Measurements from ENCODE around the gene NPC2.
"Not testable (repeated sequence)": the region's sequence is repeated elsewhere in the genome, so short reads cannot be mapped to it uniquely, and the experiment has no call there.

Gene NPC2

DNA sequence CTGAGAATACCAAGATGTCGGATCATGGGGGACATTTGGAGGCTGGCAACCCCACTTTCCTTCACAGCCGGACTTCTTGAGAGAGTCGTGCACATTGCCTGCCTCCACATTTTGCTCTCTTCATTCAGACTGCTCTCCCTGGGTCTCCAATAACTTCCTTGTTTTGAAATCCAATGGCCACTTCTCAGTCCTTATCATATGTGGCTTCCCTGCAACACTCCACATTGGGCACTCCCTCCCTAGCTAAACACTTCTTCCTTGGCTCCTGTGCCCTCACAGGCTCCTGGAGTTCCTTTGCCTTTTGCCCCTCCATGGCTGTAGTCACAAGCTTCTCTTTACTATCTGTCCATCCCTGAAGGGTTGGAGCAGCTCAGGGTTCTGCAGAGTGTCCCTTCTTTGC, 30.1 kb downstream of the NPC2 start:
- H3K4me3 ChIP-seq (ENCODE audit: low read depth, low read length), result no peak overlapping the region
- TF ChIP-seq, protein P1, sequence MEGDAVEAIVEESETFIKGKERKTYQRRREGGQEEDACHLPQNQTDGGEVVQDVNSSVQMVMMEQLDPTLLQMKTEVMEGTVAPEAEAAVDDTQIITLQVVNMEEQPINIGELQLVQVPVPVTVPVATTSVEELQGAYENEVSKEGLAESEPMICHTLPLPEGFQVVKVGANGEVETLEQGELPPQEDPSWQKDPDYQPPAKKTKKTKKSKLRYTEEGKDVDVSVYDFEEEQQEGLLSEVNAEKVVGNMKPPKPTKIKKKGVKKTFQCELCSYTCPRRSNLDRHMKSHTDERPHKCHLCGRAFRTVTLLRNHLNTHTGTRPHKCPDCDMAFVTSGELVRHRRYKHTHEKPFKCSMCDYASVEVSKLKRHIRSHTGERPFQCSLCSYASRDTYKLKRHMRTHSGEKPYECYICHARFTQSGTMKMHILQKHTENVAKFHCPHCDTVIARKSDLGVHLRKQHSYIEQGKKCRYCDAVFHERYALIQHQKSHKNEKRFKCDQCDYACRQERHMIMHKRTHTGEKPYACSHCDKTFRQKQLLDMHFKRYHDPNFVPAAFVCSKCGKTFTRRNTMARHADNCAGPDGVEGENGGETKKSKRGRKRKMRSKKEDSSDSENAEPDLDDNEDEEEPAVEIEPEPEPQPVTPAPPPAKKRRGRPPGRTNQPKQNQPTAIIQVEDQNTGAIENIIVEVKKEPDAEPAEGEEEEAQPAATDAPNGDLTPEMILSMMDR (conservative IDR thresholded peaks at IDR 0.05; ENCODE audit: low read depth, low read length), result no peak
- no peak for DNase-seq (ENCODE audit: low read depth)

DNA sequence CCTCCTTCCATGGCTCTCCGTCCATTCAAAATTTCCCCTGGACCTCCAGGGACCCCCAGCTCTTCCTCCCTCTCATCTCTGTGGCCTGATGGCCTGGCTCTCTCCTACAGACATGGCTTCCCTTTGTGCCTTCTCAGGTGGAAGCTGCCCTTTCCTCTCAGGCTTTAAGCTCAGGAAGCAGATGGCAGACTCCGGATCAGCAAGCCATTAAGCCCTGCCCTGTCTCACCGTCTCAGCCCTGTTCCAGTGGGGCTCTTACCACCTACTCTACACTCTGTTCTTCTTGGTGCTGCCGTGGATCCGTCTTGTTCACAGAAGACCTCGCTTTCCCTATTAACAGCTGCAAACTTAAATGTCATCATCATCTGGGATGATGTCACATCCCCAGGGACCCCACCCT, 33.1 kb downstream of the NPC2 start:
- DNase-seq (ENCODE audit: low read depth), result no peak
- TF ChIP-seq, protein P1 (conservative IDR thresholded peaks at IDR 0.05; ENCODE audit: low read depth, low read length), result no peak
- no peak overlapping the region for H3K4me3 ChIP-seq (ENCODE audit: low read depth, low read length)

DNA sequence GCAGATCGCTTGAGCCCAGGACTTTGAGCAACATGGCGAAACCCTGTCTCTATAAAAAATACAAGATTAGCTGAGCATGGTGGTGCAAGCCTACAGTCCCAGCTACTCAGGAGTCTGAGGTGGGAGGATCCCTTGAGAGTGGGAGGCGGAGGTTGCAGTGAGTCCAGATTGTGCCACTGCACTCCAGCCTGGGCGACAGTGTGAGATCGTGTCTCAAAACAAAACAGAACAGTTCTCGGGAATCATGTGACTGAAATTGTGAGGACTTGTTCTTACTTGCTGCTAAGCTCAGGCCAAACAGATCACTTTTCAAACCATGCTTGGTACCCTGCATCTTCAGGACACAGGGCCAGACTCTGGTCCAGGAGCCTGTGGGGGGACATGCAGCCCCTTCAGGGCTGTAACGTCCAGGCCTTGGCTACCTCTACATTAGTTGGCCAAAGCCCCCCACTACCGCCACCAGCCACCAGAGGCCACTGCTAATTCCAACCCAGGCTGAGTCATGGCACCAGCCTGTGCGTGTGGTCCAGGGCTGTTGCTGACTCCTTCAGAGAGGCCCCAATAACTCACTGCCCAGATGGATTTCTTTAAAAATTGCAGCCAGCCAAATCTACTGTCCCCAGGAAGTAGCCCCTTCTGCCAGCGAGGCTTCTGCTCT, 33.7 kb downstream of the NPC2 start:
- TF ChIP-seq, protein P1 (conservative IDR thresholded peaks at IDR 0.05; ENCODE audit: low read depth, low read length), result peak; percentile 85
- DNase-seq (ENCODE audit: low read depth), result peak; percentile 74
- H3K4me3 ChIP-seq (ENCODE audit: low read depth, low read length), result no peak overlapping the region

DNA sequence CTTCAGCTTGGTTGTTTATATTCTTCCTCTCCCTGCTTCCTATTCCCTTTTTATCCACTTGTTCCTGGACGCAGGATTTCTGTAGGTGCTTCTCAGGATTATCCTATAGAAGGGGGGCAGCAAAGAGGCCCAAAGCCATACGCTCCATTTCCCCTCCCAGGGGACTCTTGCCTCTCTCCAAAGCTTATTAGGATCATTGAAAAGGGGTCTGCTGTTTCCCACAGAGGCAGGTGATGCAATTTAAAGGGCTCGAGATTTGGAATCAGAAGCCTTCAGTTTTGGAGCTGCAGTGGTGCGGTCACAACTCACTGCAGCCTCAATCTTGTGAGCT, 35.6 kb downstream of the NPC2 start:
- H3K4me3 ChIP-seq (ENCODE audit: low read depth, low read length), result no peak overlapping the region
- TF ChIP-seq, protein P1 (conservative IDR thresholded peaks at IDR 0.05; ENCODE audit: low read depth, low read length), result no peak
- DNase-seq (ENCODE audit: low read depth), result no peak

DNA sequence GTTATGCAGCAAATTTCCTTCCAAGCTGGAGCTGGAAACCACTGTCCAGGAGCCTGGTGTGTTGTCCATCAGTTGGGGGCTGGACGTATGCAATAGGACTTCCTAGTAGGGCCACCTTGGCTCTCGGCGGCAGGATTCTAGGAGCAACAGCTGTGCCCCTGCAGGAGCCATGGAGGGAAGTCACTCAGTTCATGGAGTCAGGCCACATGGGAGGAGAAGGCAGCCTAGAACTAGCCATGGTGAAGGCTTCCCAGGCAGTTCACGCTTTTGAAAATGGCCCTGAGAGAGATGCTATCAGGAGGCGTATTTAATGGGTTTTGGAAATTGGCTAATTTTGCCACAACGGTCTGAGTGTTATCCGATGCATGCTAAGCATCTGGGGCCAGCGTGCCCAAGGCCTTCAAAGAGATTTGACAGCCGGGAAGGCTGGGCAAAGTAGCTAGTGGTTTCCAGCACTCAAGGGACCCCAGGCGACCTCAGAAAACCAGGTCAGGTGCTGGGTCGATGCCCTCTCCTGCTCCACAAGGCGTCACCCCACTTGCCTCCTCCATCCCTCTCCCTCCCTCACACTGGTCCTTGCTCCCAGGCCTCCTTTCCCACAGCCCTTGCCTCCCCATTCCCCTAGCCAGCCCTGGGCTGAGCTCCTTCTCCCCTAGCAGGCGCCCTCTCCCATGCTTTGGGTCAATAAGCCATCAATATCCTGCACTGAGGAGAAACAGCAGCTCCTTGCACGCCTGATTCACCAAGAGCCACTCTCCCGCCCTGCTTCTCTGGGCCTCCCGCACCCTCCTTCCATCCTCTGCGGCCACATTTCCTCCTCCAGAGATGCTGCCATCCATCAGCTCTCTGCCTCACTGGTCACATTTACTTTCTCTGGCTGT, 36.2 kb downstream of the NPC2 start:
- H3K4me3 ChIP-seq (ENCODE audit: low read depth, low read length), result no peak overlapping the region
- no peak for DNase-seq (ENCODE audit: low read depth)

DNA sequence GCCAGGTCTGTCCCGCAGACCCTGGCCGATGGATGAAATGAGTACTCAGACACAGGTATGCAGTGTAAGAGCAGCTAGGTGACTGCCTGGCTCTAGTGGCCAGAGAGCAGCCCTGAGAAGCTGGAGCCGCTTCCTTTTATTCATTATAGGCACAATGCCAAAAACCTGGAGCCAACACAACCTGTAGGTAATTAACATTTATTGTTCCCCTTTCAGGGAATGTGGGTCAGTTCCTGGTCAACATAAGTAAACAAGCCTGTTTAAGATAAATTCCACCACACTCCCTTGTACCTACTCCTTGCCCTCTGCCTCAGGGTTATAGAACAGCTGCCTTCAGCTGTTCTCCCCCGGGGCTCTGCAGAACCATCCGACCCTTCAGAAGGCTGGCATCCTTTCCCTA, 38.7 kb downstream of the NPC2 start:
- H3K4me3 ChIP-seq (ENCODE audit: low read depth, low read length); DNase-seq (ENCODE audit: low read depth): not testable (repeated sequence)

More for the DNA sequence above, 36.2 kb downstream of the NPC2 start:
- TF ChIP-seq, protein P1 (conservative IDR thresholded peaks at IDR 0.05; ENCODE audit: low read depth, low read length), result no peak

DNA sequence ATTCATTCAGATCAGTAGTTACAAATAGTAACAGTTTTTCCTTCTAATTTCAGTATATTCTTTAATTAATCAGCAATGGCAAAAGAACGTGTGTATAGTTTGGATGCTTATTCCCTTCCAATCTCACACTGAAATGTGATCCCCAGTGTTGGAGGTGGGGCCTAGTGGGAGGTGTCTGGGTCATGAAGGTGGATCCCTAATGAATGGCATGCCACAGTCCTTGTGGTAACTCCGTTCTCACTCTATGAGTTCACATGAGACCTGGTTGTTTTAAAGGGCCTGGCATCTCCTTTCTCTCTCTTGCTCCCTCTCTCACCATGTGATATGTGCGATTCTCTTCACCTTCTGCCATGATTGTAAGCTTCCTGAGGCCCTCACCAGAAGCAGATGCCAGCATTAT, 48.2 kb downstream of the NPC2 start:
- H3K4me3 ChIP-seq (ENCODE audit: low read depth, low read length), result no peak overlapping the region
- no peak for DNase-seq (ENCODE audit: low read depth)
- TF ChIP-seq, protein P1 (conservative IDR thresholded peaks at IDR 0.05; ENCODE audit: low read depth, low read length), result no peak
